GM21526 (cell line): ENCODE measurements around the gene CTAGE4.
A peak's percentile ranks its signal among the peaks of the same experiment; 100 is the strongest.
"Not testable (repeated sequence)": the region's sequence is repeated elsewhere in the genome, so short reads cannot be mapped to it uniquely, and the experiment has no call there.

Experiments used
- ATAC-seq: cut with Tn5 transposase; IDR thresholded peaks from one replicate; pipeline ENCODE4 v1.9.1; 2021; ENCODE audit warnings: moderate library complexity; ENCODE audit not compliant: unreplicated experiment, low FRiP score

The CTAGE4 gene

GRCh38 chr7:144203086-144203485 is 19.8 kb downstream of the CTAGE4 start:
- not testable (repeated sequence) for ATAC-seq

GRCh38 chr7:144205306-144205705 is 22.0 kb downstream of the CTAGE4 start:
- ATAC-seq: not testable (repeated sequence)

GRCh38 chr7:144217200-144217599 is 33.9 kb downstream of the CTAGE4 start:
- ATAC-seq: not testable (repeated sequence)

- not testable (repeated sequence) for ATAC-seq
Measured at GRCh38 chr7:144218581-144218980, 35.3 kb downstream of the CTAGE4 start.

GRCh38 chr7:144219149-144219548 is 35.9 kb downstream of the CTAGE4 start:
- peak; percentile 61 for ATAC-seq

GRCh38 chr7:144220531-144220930 is 37.3 kb downstream of the CTAGE4 start:
- not testable (repeated sequence) for ATAC-seq

GRCh38 chr7:144223675-144224074 is 40.4 kb downstream of the CTAGE4 start:
- ATAC-seq: not testable (repeated sequence)

GRCh38 chr7:144226866-144227265 is 43.6 kb downstream of the CTAGE4 start:
- not testable (repeated sequence) for ATAC-seq

- not testable (repeated sequence) for ATAC-seq
Measured at GRCh38 chr7:144228810-144229209, 45.5 kb downstream of the CTAGE4 start.

GRCh38 chr7:144231027-144231426 is 47.8 kb downstream of the CTAGE4 start:
- ATAC-seq: not testable (repeated sequence)

GRCh38 chr7:144233039-144233438 is 49.8 kb downstream of the CTAGE4 start:
- not testable (repeated sequence) for ATAC-seq
